ACHN (cell line): ENCODE data around the gene SLX4IP.

Experiments used
- DNase-seq: peaks from one replicate; pipeline ENCODE4 v3.0.0-alpha.2; 2015
- in situ Hi-C: cut with HindIII; loops from 2 replicates; pipeline ENCODE4 v1.10.0; 2017; ENCODE audit warnings: low sequenced_read_pairs, low pct_ligation_motif_present, low pct_unique_long_range_greater_than_20kb

SLX4IP gene

GRCh38 chr20:10508468-10509251 lies 73.6 kb downstream of the SLX4IP start:
- no peak for DNase-seq
- in situ Hi-C loops = no loop called here

GRCh38 chr20:10509376-10509775 lies 74.3 kb downstream of the SLX4IP start:
- in situ Hi-C loops = no loop called here
- DNase-seq = no peak

GRCh38 chr20:10510216-10510615 lies 75.1 kb downstream of the SLX4IP start:
- DNase-seq = no peak
- in situ Hi-C loops = no loop called here

- in situ Hi-C loops = no loop called here
- DNase-seq = no peak
Observed at GRCh38 chr20:10511170-10511508, 76.0 kb downstream of the SLX4IP start.

- peak; percentile 90 for DNase-seq
- in situ Hi-C loops = no loop called here
Observed at GRCh38 chr20:10511509-10512251, 76.6 kb downstream of the SLX4IP start.

- in situ Hi-C loops = no loop called here
- no peak for DNase-seq
Observed at GRCh38 chr20:10513061-10513460, 78.0 kb downstream of the SLX4IP start.

GRCh38 chr20:10513931-10514575 lies 78.9 kb downstream of the SLX4IP start:
- DNase-seq = no peak
- in situ Hi-C loops = no loop called here

GRCh38 chr20:10516529-10516928 lies 81.4 kb downstream of the SLX4IP start:
- in situ Hi-C loops = no loop called here
- DNase-seq = no peak

GRCh38 chr20:10519361-10520046 lies 84.4 kb downstream of the SLX4IP start:
- in situ Hi-C loops = no loop called here
- DNase-seq = no peak

DNA sequence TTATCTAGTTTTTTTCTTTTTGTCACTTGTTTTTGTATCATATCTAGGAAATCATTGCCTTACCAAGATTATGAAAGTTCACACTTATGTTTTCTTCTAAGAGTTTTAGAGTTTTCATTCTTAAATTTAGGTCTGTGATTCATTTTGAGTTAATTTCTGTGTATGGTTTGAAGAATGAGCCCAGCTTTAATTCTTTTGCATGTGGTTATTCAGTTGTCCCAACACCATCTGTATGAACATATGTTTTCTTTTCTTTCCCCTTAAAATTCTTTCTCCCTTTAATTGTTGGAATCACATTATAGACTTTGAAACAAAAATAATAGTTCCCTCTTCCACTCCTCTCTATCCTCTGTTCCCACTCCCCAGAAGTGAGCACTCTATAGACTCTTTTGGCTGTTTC lies 85.4 kb downstream of the SLX4IP start:
- DNase-seq = no peak
- in situ Hi-C loops = no loop called here

DNA sequence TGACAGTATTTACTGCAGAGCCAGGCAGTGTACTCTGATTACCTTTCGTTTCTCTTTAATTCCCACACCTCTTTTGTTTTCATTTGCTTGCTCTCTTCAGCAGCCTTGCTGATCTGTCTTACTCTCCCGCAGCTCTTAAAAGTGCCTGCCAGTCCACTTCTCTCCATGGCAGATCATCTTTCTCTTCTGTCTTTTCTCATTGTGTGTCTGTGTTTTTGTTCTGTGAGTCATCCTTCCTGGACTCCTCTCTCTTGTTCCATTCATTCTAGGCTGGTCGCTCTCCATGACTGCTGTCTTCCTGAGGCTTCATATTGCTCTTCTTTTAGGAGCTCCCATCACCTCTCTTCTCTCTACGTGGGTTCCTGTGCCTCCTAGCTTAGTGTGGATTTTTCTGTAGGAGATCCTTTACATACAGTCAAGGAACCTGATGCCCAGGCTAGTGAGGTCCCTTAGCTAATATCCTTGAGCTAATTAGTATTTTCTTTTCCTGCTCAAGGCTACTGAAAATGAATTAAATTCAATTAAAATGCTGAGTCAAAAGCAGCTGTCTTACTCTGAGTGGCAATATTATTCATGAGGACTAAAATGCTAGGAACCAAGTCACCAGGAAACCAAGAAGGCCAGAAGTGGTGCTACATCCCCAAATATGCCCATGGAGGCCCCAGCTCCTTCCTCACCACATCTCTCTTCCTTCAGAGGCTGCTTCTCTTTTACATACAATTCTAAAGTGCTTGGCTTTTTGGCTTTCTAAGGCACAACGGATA lies 86.1 kb downstream of the SLX4IP start:
- in situ Hi-C loops = no loop called here

DNA sequence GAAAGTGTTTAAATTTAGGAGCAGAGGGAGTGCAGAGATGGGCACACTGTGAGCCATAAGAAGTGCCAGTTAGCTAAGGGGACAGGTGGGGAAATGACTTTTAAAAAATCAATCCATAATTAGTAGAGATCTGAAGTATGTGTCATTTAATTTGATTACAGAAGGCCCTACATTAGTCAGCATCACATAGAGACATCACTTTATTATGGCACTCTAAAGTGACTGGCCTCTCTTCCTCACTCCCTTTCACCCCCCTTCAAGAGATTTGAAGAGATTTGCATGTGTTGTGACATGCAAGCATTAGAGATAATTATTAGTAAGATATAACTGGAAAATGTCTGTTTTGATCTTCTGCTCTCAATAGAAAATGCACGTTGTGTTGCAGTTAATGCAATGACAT lies 86.7 kb downstream of the SLX4IP start:
- in situ Hi-C loops = no loop called here
- DNase-seq = no peak

More for the DNA sequence above, 86.1 kb downstream of the SLX4IP start:
- DNase-seq = peak; percentile 42

- in situ Hi-C loops = no loop called here
- no peak for DNase-seq
Observed at GRCh38 chr20:10522328-10522727, 87.2 kb downstream of the SLX4IP start.

- no peak for DNase-seq
- in situ Hi-C loops = no loop called here
Observed at GRCh38 chr20:10523443-10523842, 88.3 kb downstream of the SLX4IP start.

- DNase-seq = no peak
- in situ Hi-C loops = no loop called here
Observed at GRCh38 chr20:10524034-10524476, 89.0 kb downstream of the SLX4IP start.

DNA sequence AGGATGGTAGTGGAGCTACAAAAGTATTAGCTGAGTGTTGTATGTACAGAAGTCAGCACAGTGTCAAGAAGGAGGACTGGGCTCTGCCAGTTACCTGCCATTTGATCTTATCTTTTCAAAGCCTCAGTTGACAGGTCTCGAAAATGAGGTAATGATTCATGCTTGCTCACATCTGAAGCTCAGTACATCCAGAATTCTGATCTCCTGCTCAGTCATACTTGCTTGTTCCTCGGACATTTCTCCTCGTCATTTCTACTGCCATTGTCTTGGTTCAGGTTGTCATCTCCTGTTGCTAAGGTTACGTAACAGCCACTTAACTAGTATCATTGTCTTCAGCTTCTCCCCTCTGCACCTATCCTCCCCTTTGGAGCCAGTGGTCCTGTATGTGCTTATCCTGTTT lies 89.5 kb downstream of the SLX4IP start:
- in situ Hi-C loops = no loop called here
- DNase-seq = no peak

DNA sequence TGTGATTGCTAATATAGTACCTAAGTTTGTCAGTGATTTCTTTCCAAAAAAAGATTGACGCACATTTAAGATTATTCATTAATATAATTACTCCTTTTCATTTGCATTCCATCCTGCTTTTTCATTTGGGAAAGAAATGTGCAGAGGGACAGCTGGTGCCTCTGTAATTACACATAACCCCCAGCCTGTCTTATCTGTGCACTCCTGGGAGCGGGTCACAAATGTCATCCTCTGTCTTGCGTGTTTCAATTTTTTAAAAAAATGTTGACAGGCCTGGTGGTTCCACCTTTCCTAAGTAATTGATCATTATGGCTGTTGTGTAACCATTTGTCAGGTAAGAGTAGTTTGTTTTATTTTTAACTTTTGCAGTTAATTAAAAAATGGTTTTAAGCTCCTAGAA lies 92.7 kb downstream of the SLX4IP start:
- DNase-seq = no peak
- in situ Hi-C loops = no loop called here

DNA sequence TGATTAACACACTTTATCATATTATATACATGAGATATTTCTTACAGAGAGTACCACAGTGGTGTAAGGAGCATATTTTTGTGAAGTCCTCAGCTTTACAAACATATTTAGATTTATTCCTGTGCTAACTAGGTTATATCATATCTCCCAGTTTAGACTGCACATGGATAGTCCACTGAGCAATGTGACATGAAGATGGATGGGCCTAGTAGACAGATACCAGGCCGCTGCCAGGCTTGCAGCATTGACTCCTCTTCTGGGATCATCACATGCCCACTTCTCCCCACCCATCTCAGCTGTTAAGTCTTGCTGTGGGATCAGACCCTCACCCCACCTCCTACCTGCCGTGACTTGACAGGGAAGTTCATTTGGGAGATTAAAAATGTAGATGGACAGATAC lies 95.8 kb downstream of the SLX4IP start:
- no peak for DNase-seq
- in situ Hi-C loops = no loop called here
